HG03196 (cell line): ENCODE measurements around the gene GP2.

Source experiments
- ATAC-seq: cut with Tn5 transposase; IDR thresholded peaks from one replicate; pipeline ENCODE4 v1.9.1; 2021; ENCODE audit not compliant: unreplicated experiment

Gene GP2

DNA sequence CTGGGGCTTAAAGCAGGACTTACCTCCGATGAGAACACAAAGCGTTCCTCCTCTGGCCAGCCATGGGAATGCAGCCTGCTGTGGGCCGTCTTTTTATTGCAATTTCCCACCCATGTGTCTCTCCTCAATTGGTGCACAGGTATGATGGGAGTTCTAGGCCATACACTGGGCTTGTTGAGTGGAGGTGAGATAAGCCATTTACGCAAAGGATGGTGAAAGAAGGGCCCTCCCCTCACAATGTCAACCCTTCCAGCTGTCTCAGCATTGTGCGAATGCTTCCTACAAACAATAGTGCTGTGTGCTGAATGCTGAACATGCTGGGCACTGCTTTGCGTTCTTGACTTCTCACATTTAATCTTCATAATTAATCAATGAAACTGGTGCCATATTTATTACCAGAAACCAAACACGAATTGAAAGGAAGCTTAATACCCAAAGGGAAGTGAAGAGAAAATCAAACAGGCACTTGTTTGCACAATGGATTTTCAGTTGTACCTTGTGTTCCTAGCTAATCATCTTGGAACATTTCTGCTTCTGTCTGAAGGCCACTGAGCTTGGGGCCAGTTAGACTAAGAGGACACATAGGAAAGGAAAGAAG is at the start of gene GP2:
TSS of gene GP2 (minus strand) at position 70 of the 598 bp plus-strand sequence. CDS start 1,082 bp downstream, outside the sequence.
- no peak for ATAC-seq

DNA sequence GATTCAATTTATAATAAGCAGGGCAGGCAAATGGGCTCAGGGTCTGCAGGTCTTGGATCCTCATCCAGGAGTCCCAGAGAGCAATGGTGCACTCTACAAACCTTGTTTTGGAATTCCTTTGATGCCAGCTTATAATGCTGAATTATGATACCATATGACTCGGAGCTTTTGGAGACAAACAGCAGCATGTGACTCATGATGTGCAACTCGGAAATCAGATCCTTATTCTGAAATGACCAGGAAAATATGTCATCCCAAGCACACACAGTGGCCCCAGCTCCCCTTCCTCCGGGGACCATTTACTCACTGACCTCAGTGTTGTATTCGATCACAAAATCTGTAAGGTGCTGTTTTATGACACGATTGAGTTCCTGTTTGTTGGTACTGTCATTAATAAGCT is 45.4 kb upstream of the GP2 start:
- no peak for ATAC-seq

DNA sequence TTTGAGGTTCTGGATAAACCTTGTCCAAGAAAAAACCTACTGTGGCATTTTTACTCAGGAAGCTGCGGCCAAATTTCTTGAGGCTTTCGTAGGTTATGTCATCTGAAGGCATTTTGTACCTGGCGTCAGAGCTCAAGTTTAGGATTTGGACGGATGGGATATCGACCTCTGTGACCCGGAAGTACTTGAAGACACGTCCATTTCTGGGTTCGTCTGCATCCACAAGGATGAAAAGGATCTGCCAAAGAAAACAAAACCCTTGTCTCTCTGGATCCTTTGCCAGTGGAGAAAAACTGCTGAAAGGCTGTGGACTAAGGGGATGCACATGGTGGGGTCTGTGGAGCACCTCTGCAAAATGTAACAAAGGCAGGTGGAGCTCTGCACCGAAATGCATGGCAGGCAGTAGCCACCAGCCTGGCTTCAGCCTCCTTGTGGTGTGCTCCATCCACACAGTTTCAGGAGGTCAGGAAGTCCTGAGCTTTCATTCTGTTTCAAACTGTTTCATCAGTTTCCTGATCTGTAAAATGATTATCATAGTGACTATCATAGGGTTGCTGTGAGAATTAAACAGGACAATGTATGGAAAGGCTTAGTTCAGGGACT is 42.2 kb upstream of the GP2 start:
- no peak for ATAC-seq

DNA sequence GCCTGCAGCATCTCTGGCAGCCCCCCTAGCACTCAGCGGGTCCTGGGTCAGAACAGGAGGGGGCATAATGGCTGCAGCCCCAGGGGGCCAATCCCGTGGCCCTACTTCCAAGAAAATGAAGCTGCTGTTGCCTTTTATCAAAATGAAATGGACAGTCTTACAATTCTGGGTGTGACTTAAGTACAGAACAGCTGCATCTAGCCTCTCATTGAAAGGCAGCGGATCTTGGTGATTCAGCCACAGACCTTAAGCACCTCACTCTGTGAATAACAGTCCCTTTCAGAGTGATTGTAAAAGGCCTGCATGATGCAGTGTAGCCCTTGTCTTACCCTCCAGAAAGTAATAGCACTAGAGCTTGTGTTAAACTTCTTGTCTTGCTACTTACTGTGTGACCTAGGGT is 36.7 kb upstream of the GP2 start:
- no peak for ATAC-seq

DNA sequence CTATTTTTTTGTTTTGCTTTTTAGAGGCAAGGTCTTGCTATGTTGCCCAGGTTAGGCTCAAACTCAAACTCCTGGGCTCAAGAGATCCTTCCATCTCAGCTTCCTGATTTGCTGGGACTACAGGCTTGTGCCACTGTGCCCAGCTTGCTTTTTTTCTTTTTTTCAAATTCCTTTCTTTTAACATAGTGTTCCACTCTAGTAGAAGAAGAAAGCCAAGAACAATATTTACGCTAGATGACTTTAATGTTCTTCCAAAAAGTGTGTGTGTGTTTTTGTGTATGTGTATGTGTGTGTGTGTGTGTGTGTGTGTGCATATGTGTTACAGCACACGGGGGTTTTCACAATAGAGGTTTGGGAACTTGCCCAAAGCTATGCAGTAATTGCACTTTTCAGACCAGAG is 35.9 kb upstream of the GP2 start:
- no peak for ATAC-seq

DNA sequence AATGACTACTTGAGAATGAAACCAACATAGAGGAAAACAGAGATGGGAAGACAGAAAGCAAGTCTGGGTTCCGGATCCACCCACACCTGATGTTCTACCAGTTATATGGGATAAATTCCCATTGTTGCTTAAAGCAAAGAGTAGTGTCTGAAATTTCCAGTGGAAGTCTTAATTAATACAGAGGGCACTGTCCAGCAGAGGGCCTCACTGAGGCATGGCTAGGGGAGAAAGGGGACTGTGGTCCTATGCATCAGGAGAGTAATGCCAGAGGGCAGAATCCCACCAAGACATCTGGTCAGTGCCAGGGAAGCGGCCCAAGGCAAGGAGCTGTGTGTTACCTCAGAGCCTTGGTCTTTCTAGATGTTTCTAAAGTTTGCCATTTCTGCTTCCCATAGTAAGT is 32.7 kb upstream of the GP2 start:
- ATAC-seq: no peak

DNA sequence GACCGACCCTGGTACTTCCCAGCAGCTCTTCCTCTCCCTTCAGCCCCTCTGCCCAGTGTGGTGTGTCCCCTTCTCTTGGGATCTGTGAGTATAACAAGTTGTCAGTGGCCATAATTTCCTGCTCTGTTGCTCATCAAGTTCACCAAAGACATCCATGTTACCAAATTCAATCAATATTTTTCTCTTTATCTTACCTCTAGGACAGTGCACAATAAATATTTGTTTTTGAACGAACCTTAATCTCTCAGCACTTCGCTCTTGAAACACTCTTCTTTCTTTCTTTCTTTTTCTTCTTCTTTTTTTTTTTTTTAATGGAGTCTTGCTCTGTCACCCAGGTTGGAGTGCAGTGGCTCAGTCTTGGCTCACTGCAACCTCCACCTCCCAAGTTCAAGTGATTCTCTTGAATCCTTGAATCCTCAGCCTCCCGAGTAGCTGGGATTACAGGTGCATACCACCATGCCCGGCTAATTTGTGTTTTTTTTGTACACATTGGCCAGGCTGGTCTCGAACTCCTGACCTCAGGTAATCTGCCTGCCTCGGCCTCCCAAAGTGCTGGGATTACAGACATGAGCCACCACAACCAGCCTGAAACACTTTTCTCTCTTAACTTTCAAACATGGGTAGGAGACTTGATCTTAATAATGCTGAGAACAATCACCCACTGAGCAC is 27.9 kb upstream of the GP2 start:
- no peak for ATAC-seq

DNA sequence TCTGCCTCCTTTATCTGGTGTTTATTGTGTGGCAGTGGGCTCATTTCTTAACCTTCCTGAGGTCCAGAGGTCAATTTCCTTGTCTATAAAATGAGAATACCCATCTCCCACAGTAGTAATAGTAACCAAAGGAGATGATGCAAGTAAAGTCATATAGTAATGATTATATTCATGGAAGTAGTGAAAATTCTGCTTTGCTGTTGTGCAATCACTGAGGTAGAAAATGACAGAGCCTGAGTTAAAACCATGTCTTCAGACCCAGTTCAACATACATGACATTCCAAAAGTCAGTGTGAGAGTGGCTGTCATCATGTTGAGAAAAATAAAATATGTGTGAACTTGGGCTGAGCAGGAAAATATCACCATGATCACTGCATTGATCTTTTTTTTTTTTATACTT is 26.1 kb upstream of the GP2 start:
- ATAC-seq: no peak

DNA sequence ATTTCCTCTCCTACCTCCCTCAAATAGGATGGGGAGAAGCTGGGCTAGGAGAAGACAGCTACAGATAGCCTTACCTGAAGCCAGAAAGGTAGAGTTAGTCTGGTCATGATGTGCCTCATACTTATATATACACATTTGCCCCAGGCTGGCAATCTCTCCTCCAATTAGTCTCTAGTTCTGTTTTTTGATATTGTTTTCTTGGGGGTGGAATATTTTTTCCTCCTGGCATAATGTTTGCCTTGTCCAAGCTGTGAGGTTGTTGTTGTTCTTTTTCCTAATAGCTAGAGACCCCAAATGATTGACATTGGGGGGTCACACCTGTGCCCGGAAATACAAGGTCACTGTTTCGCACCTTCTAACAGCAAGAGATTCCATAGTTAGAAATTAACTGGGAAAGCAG is 25.3 kb upstream of the GP2 start, which contains the start of gene UMOD:
TSS of gene UMOD (minus strand) at position 101 of the 400 bp plus-strand sequence. CDS start 1,978 bp downstream, outside the sequence.
- no peak for ATAC-seq

DNA sequence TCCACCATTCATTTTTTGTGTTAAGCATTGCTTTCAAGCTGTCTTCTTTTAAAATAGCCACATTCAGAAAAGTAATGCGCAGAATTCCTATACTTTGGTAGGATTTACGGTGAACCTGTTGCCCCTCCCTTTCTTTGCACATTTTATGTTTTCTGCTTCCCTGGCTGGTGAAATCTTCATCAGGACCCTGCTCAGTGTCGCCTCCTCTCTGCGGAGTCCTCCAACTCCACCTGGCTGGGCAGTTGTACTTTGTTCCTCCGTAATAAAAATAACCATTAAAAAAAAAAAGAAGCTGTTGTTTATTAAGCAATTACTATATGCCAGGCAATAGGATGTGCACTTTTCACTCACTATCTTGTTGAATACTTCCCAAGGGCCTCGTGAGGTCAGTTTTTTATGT is 22.3 kb upstream of the GP2 start:
- ATAC-seq: no peak

DNA sequence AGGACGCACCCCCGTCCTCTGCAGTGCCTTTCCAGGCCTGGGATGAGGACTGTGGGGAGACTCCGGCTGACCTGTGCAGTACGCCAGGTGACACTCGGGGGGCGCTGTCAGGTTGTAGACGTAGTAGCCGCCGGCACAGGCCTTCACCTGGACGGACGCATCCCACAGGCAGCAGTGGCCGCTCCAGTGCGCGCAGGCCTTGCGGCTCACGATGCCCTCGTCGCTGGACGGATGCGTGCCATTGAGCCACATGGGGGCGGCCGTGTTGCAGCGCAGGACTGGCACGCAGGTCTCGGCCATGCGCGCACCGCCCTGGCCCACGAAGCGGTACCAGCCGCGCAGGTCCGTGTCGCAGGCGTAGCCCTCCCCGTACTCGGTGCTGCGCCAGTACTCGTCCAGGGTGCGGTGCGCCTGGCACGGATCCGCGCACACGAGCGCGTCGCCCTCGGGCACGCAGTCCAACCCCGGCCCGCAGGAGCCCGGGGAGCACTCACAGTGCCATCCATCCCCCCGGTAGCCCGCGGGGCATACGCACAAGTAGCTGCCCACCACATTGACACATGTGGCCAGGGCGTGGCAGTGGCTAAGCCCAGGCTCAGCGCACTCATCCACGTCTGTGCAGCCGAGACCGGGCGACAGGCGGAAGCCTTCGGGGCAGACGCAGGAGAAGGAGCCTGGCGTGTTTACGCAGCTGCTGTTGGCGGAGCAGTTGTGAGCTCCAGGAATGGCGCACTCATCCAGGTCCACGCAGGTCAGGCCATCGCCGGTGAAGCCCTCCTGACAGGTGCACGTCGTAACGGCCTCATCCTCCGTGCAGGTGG is 21.3 kb upstream of the GP2 start:
- no peak for ATAC-seq

DNA sequence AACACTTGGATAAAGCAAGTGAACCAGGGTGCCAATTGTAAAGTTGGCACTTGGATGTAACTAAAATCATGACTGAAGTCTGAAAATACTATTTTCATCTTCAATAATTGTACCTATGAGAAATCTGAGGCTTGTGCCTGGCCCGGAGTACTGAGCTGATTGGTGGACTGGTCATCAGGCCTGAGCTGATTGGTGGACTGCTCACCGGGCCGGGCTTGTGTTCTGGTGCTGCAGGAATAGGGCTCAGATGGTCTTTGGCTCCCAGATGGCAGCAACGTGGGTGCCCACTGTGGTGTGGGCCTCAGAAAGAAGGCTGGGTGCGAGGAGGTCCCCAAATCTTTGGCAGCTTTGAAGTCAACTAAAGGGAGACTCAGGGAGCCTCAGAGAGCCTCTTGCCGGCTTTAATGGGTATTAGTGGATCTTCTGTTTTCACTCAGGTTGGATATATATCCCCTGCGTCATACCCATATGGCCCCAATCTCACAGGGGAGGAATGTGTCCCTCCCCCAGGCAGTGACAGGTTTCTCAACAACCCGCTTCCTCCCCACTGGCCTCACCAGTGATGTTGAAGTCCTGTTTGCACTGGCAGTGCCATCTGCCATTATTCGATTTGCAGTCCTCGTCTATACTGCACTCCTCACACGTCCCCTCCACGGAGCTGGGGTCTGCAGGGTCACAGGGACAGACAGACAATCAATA is 20.5 kb upstream of the GP2 start:
- ATAC-seq: no peak

DNA sequence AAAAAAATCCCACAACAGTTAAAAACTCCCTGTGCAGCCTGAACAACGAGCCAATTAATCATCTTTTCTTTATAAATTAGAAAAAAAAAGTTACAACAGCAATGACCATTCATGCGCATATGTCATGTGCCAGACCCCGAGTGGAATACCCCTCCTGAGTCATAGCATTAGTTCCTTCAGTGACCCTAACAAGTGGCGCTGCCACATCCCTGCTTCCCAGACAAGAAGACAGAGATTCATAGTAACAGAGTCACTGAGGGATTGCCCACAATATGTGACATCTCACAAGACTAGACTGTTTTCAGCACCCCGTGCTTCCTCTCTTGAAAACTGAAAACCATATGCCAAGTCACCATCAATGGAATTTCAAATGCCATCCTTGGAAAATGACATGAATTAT is 17.3 kb upstream of the GP2 start:
- no peak for ATAC-seq

DNA sequence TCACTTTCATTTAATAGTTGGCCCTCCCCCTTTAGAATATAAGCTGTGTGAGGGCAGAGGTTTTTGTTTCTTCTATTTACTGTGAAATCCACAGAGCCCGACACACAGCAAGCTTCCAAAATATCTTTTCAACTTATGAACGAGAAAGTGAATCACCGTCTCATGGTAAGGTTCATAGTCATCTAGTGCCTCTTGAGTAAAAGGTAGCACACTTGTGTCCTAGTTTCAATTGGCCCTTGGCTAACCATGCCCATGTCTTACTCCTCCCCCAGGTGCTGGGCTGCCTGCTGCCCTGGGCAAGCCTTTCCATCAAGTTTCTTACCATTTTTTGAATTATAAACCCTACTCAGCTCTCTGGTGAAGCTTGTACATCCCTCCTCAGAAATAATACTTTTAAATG is 12.4 kb upstream of the GP2 start:
- no peak for ATAC-seq

DNA sequence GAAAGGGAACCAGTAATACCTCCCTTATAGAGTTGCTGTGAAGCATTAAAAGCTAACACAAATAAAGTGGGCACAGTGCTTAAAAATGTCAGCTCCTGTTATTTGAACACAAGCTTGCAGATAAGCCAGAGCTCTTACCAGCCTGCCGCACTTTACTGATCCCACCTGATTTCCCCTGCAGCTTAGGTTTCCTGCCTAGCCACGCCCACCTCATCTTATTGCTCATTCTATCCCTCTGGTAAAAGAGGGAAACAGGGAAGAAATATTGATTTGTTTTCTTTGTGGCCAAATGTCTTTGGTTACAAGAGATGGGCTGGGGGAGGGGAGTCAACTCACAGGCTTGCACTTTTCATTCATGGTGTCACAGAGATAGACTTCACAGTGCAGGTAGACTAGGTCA is 9.6 kb upstream of the GP2 start:
- no peak for ATAC-seq

DNA sequence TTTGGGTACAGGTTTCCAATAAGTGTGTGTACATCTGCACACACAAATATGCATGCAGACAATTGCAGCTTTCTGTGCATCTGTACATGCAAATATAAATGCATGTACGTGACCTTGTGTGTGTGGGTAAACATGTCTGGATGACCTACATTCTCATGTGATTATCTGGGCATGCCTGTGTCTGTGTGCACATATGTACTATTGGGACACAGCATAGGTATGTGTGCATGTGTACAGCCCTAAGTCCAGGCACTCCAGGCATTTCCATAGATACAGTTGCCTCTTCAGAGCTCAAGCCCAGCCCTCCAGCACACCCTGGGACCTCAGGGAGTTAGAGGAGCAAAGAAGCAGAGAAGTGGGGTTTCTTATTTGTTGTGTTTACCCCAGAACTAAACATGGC is 7.1 kb upstream of the GP2 start:
- ATAC-seq: no peak

DNA sequence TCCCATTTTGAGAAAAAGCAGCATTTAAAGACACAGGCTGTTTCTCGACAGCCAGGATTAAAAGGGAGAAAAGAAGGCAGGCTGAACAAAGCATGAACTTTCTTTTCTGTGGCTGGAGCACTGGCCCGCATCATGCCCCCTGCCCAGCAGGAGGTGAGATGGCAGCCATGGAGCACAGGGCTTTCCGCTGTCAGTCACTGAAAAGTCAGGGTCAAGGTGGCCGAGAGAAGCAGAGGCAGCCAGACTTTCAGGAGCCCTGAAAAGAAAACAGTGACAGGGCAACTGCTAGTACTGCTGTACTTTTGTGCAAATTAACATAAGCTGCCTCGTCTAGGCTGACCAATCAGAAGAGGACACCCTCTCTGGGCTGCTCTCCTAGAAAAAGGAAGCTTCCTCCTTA is 5.8 kb upstream of the GP2 start:
- ATAC-seq: no peak

DNA sequence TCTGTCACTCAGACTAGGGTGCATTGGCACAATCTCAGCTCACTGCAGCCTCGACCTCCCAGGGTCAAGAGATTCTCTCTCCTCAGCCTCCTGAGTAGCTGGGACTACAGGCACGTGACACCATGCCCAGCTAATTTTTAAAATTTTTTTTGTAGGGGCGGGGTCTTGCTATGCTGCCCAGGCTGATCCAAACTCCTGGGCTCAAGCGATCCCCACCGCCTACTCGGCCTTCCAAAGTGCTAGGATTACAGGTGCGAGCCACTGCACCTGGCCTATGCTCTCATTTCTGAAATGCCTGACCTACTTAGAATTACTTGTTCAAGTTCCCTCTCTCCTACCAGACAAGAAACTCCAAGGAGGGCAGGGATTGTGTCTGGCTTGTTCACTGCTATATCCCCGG is 5.1 kb upstream of the GP2 start:
- ATAC-seq: no peak

DNA sequence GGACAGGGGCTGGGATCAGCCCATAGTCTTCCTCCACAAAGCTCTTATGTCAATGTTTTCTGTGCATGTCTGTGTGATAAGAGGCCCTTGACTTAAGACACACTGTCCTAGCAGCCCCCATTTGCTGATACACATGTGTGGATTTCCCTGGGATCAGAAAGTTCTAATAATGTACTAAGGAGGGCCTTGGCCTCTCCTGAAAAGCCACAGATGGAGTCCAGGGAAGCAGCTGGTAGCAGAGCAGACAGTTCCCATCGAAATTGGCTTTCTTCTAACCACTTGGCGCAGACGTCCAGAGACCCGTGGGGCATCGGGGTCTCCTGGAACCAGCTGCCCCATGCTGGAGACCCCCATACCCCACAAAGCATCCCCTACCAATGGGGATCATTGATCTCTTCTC is 4.3 kb upstream of the GP2 start:
- ATAC-seq: no peak

DNA sequence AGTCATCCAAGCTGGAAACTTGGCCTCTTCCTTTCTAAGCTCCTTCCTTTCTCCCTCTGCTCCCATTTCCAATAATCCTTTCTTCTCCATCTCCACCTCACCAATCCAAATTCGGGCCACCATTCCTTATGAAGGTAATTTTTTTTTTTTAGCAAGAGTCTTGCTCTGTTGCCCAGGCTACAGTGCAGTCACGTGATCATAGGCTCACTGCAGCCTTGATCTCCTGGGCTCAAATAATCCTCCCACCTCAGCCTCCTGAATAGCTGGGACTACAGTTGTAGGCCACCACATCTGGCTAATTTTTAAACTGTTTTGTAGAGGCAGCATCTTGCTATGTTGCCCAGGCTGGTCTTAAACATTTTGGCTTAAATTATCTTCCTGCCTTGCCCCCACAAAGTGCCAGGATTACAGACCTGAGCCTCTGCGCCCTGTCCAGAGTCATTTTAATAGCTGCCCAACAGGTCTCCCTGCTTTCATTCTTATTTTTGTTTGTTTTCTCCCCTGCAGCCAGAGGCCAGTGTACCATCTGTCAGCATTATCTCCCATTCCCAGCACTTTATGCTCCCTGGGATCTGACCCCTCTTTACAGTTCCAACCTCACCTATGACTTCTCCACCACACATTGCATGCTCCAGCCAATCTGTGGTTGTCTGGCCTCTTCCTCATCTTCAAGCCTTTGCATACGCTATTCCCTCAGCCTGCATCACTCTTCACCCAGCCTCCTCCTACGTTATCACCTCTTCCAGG is 2.3 kb upstream of the GP2 start:
- no peak for ATAC-seq
